Mesothelial cell of epicardium (in vitro differentiated cells): ENCODE data around the gene FFAR1. TPM values are rescaled to one million over a fixed set of nuclear protein-coding genes. Genes with fewer than 3 reads are reported as not detected.

Experiments used
- DNase-seq, 2 experiments: peaks; one replicate each; pipeline ENCODE4 v3.0.0; 2021; ENCODE audit warnings: low spot score in 2 of 2; ENCODE audit not compliant: unreplicated experiment in 2 of 2
- H3K27ac Mint-ChIP-seq: 2 replicates; pipeline ENCODE4 v1.8.0; 2021; ENCODE audit warnings: mixed read lengths
- H3K27me3 Mint-ChIP-seq: 2 replicates; pipeline ENCODE4 v1.8.0; 2021; ENCODE audit warnings: low read depth, mixed read lengths
- H3K36me3 Mint-ChIP-seq: 2 replicates; pipeline ENCODE4 v1.8.0; 2021; ENCODE audit warnings: mixed read lengths
- H3K4me1 Mint-ChIP-seq: 2 replicates; pipeline ENCODE4 v1.8.0; 2021; ENCODE audit warnings: mixed read lengths
- H3K4me3 Mint-ChIP-seq: 2 replicates; pipeline ENCODE4 v1.8.0; 2021; ENCODE audit warnings: mild to moderate bottlenecking, moderate library complexity, mixed read lengths
- H3K9me3 Mint-ChIP-seq: 2 replicates; pipeline ENCODE4 v1.8.0; 2021; ENCODE audit warnings: mixed read lengths
- CTCF ChIP-seq: fragments of 200-600 bp; sonication (generic); IDR thresholded peaks from one replicate; pipeline ENCODE4 v1.5.0; 2021; ENCODE audit warnings: antibody characterized with exemption; ENCODE audit not compliant: unreplicated experiment
- total RNA-seq: library from RNA; stranded (reverse); gene quantifications from 3 replicates; pipeline ENCODE4 v1.2.1, GENCODE V29; 2021

Gene FFAR1
- total RNA-seq, 1 donor from 2014 or later = 0.96 TPM

GRCh38 chr19:35310811-35311465 lies 36.8 kb upstream of the FFAR1 start:
- DNase-seq = no peak
- peak overlapping the region; percentile 98 for H3K27ac Mint-ChIP-seq
- TF ChIP-seq CTCF = no peak
- H3K9me3 Mint-ChIP-seq = no peaks in the 10 kb centered on the region
- H3K36me3 Mint-ChIP-seq = no peaks in the 10 kb centered on the region
- peaks cover 73% of the 10 kb centered on the region for H3K4me1 Mint-ChIP-seq
- no peaks in the 10 kb centered on the region for H3K27me3 Mint-ChIP-seq
- H3K4me3 Mint-ChIP-seq = peak overlapping the region; percentile 63

GRCh38 chr19:35311901-35312665 lies 35.6 kb upstream of the FFAR1 start:
- no peaks in the 10 kb centered on the region for H3K36me3 Mint-ChIP-seq
- H3K4me3 Mint-ChIP-seq = peak overlapping the region; percentile 39
- no peak for DNase-seq
- peak overlapping the region; percentile 98 for H3K27ac Mint-ChIP-seq
- peaks cover 71% of the 10 kb centered on the region for H3K4me1 Mint-ChIP-seq
- H3K9me3 Mint-ChIP-seq = no peaks in the 10 kb centered on the region
- no peak for TF ChIP-seq CTCF
- H3K27me3 Mint-ChIP-seq = no peaks in the 10 kb centered on the region

GRCh38 chr19:35313587-35313986 lies 34.1 kb upstream of the FFAR1 start:
- Mint-ChIP-seq H3K27me3 (no peaks in the 10 kb centered on the region), H3K4me3 (no peak overlapping the region), H3K27ac (peak overlapping the region; percentile 82), H3K4me1 (peaks cover 65% of the 10 kb centered on the region), H3K36me3 (no peaks in the 10 kb centered on the region), H3K9me3 (no peaks in the 10 kb centered on the region)
- TF ChIP-seq CTCF = no peak
- no peak for DNase-seq

- H3K9me3 Mint-ChIP-seq = no peaks in the 10 kb centered on the region
- no peak overlapping the region for H3K27ac Mint-ChIP-seq
- no peaks in the 10 kb centered on the region for H3K36me3 Mint-ChIP-seq
- no peak for DNase-seq
- no peak overlapping the region for H3K4me3 Mint-ChIP-seq
- peaks cover 64% of the 10 kb centered on the region for H3K4me1 Mint-ChIP-seq
- no peaks in the 10 kb centered on the region for H3K27me3 Mint-ChIP-seq
- TF ChIP-seq CTCF = no peak
These were observed 33.7 kb upstream of the FFAR1 start for GRCh38 chr19:35314031-35314430.

- no peak overlapping the region for H3K4me3 Mint-ChIP-seq
- H3K27ac Mint-ChIP-seq = no peak overlapping the region
- no peak for TF ChIP-seq CTCF
- no peaks in the 10 kb centered on the region for H3K9me3 Mint-ChIP-seq
- no peaks in the 10 kb centered on the region for H3K27me3 Mint-ChIP-seq
- H3K36me3 Mint-ChIP-seq = no peaks in the 10 kb centered on the region
- H3K4me1 Mint-ChIP-seq = peaks cover 58% of the 10 kb centered on the region
- DNase-seq = no peak
These were observed 32.7 kb upstream of the FFAR1 start for GRCh38 chr19:35314858-35315470.
